Upper lobe of left lung (tissue), 6 donors: ENCODE measurements around the gene NBEA. TPM values are rescaled to one million over a fixed set of nuclear protein-coding genes. Genes with fewer than 3 reads are reported as not detected.

ENCODE experiments used
- ATAC-seq, 2 donors: fragments of 200-7000 bp; cut with Tn5 transposase; one replicate each; pipeline ENCODE4 v1.9.1; 2022; ENCODE audit warnings: mild to moderate bottlenecking in 2 of 2, moderate library complexity in 2 of 2; ENCODE audit not compliant: low FRiP score in 2 of 2
- DNase-seq, 2 donors: peaks; one replicate each; pipeline ENCODE4 v3.0.0-alpha.2; 2019 to 2020
- H3K27ac ChIP-seq, 4 donors: fragments of 200-600 bp; sonication (generic); one replicate each; pipeline ENCODE4 v1.5.1; 2016 to 2019
- H3K27me3 ChIP-seq, 4 donors: fragments of 200-600 bp; sonication (generic); one replicate each; pipeline ENCODE4 v1.5.1; 2017 to 2019
- H3K36me3 ChIP-seq, 4 donors: fragments of 200-600 bp; sonication (generic); one replicate each; pipeline ENCODE4 v1.5.1; 2016 to 2019
- H3K4me1 ChIP-seq, 4 donors: fragments of 200-600 bp; sonication (generic); one replicate each; pipeline ENCODE4 v1.5.1; 2018 to 2019
- H3K4me3 ChIP-seq, 4 donors: fragments of 200-600 bp; sonication (generic); one replicate each; pipeline ENCODE4 v1.5.1; 2017 to 2019; ENCODE audit warnings: mild to moderate bottlenecking in 2 of 4, moderate library complexity in 1 of 4
- H3K9me3 ChIP-seq, 4 donors: fragments of 200-600 bp; sonication (generic); one replicate each; pipeline ENCODE4 v1.5.1; 2018 to 2019
- CTCF ChIP-seq, 6 experiments: fragments of 450-650 bp in 4 of 6; fragments of 200-600 bp in 2 of 6; sonication (generic) in 2 of 6; IDR thresholded peaks; one replicate each; pipeline ENCODE4 v1.5.1; 2016 to 2019; ENCODE audit warnings: antibody characterized with exemption in 6 of 6
- EP300 ChIP-seq, 4 donors: sonication (generic); formaldehyde crosslinking; IDR thresholded peaks; one replicate each; pipeline ENCODE4 v1.5.1; 2017; ENCODE audit warnings: antibody characterized with exemption in 4 of 4, control low read depth in 2 of 4
- POLR2A ChIP-seq, 4 donors: fragments of 450-650 bp; IDR thresholded peaks; one replicate each; pipeline ENCODE4 v1.5.1; 2016 to 2017; ENCODE audit warnings: antibody characterized with exemption in 4 of 4, mild to moderate bottlenecking in 2 of 4
- POLR2AphosphoS5 ChIP-seq, 2 donors: sonication (generic); formaldehyde crosslinking; IDR thresholded peaks; one replicate each; pipeline ENCODE4 v1.5.1; 2017; ENCODE audit warnings: antibody characterized with exemption in 2 of 2
- WGBS, 2 donors: methylation state at CpG; one replicate each; pipeline ENCODE4 v1.1.5; 2017 to 2018; 5-methylcytosine and 5-hydroxymethylcytosine counted together
- total RNA-seq, 6 donors: library from RNA; depleted of rRNA in 4 of 6; stranded (reverse); fragments of >200 nt in 4 of 6; gene quantifications; one replicate each; pipeline versions ENCODE4 v1.1.0 to v1.2.1, GENCODE V29; 2016 to 2021
- donor health status: DM: no; HTN: no; CAD: no; lungs with moderate emphysema.
- donor health status: DM: no; HTN: yes; CAD: no; lungs with severe emphysema.

The NBEA gene
- total RNA-seq, 6 donors from 2014 or later, result 2.7 to 21.4 (median 5.5) TPM

- Histone ChIP-seq H3K4me3 (no peak overlapping the region), H3K27me3 (peaks cover 0 to 2% (median under 1%) of the 10 kb centered on the region in 4 donors), H3K36me3 (no peaks in the 10 kb centered on the region), H3K9me3 (no peaks in the 10 kb centered on the region), H3K27ac (no peak overlapping the region), H3K4me1 (no peaks in the 10 kb centered on the region)
- TF ChIP-seq POLR2A (IDR thresholded peaks at IDR 0.05), result no peak
- 90 to 92% methylated on average over 3 of the region's 3 CpGs for WGBS, 2 donors
- no peak for ATAC-seq
- no peak for DNase-seq
Measured at GRCh38 chr13:35483761-35484160, 541.7 kb downstream of the NBEA start.

DNA sequence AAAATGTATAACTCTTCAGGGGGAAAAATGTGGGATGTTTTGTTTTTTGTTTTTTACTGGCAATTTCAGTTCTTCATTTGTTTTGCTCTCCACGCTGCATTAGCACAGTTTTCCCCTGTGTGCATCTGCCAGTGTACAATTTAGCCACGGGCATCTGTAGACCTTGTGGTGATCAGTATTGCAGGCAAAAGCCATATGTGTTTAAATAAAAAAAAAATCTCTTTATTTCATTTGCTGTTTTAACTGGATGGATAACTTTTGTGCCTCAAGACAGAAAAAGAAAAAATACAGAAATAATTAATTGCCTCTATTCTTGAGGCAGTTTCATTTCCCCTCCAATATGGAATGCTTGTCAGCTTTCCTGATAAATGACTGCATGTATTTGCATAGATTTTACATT, 542.3 kb downstream of the NBEA start:
- H3K36me3 ChIP-seq, result no peaks in the 10 kb centered on the region
- H3K4me3 ChIP-seq, result no peak overlapping the region
- no peaks in the 10 kb centered on the region for H3K9me3 ChIP-seq
- ATAC-seq (no peak), DNase-seq (no peak)
- 81 to 85% methylated on average over 2 of the region's 2 CpGs for WGBS, 2 donors
- H3K27me3 ChIP-seq, result no peaks in the 10 kb centered on the region
- no peak overlapping the region for H3K27ac ChIP-seq
- TF ChIP-seq POLR2A (IDR thresholded peaks at IDR 0.05) (no peak), EP300 (IDR thresholded peaks at IDR 0.05) (no peak), POLR2AphosphoS5 (IDR thresholded peaks at IDR 0.05) (no peak), CTCF (IDR thresholded peaks at IDR 0.05) (no peak)
- H3K4me1 ChIP-seq, result no peaks in the 10 kb centered on the region

DNA sequence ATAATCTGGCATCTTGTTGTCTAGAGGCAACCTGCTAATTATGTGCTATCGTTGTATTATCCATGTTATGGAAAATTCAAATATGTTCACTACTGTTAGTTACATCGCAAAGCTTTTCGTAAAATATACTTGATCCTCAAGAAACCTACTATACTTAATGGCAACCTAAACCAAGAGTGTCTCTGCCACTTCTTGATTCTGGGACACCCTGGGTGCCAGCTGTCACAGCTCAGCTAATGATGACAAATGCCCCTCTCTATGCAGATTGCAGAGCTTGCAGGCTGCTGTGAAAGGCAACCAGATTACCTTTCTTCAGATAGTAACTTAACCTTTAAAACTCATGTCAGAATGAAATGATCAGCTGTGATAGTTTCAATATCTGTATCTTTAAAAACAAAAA, 543.4 kb downstream of the NBEA start:
- Histone ChIP-seq H3K27me3 (no peaks in the 10 kb centered on the region), H3K9me3 (no peaks in the 10 kb centered on the region), H3K27ac (no peak overlapping the region), H3K4me3 (no peak overlapping the region), H3K4me1 (no peaks in the 10 kb centered on the region), H3K36me3 (no peaks in the 10 kb centered on the region)
- TF ChIP-seq CTCF (IDR thresholded peaks at IDR 0.05) (no peak), EP300 (IDR thresholded peaks at IDR 0.05) (no peak), POLR2AphosphoS5 (IDR thresholded peaks at IDR 0.05) (no peak), POLR2A (IDR thresholded peaks at IDR 0.05) (no peak)
- no peak for ATAC-seq
- WGBS, 2 donors, result 89 to 94% methylated on average over 3 of the region's 3 CpGs
- no peak for DNase-seq

- Histone ChIP-seq H3K9me3 (no peaks in the 10 kb centered on the region), H3K4me1 (no peaks in the 10 kb centered on the region), H3K36me3 (no peaks in the 10 kb centered on the region), H3K27ac (no peak overlapping the region), H3K4me3 (no peak overlapping the region), H3K27me3 (no peaks in the 10 kb centered on the region)
- DNase-seq, result no peak
- TF ChIP-seq CTCF (IDR thresholded peaks at IDR 0.05), result no peak
- TF ChIP-seq EP300 (IDR thresholded peaks at IDR 0.05), result no peak
- TF ChIP-seq POLR2A (IDR thresholded peaks at IDR 0.05), result no peak
- TF ChIP-seq POLR2AphosphoS5 (IDR thresholded peaks at IDR 0.05), result no peak
- WGBS, 2 donors, result 81 to 82% methylated on average over 4 of the region's 4 CpGs
- no peak for ATAC-seq
Measured at GRCh38 chr13:35489050-35489449, 547.0 kb downstream of the NBEA start.

DNA sequence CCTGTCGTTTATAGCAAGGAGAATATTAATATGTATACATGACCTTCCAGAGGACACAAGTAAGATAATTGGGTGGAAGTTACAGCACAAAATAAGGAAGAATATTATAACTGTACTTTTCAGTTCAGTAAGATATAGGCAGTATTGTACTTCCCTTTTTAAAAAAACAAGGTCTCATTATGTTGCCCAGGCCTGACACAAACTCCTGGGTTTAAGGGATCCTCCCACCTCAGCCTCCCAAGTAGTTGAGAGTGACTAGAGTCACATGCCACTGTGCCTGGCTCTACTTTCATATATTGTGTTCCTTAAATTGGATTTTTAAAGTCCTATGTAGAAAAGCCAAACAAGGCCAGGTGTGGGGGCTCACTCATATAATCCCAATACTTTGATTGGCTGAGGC, 553.9 kb downstream of the NBEA start:
- Histone ChIP-seq H3K36me3 (no peaks in the 10 kb centered on the region), H3K4me1 (peaks cover 0 to 7% (median 2%) of the 10 kb centered on the region in 4 donors), H3K9me3 (peaks cover 0 to 5% (median 0%) of the 10 kb centered on the region in 4 donors), H3K27ac (no peak overlapping the region), H3K27me3 (no peaks in the 10 kb centered on the region), H3K4me3 (no peak overlapping the region)
- no peak for DNase-seq
- no peak for TF ChIP-seq CTCF (IDR thresholded peaks at IDR 0.05)
- TF ChIP-seq POLR2AphosphoS5 (IDR thresholded peaks at IDR 0.05), result no peak
- TF ChIP-seq EP300 (IDR thresholded peaks at IDR 0.05), result no peak
- TF ChIP-seq POLR2A (IDR thresholded peaks at IDR 0.05), result no peak
- WGBS, 2 donors, result 53 to 71% methylated on average over 1 of the region's 1 CpG
- no peak for ATAC-seq
